H1 (cell line): ENCODE results near the gene TAS1R3. TPM values are rescaled to one million over a fixed set of nuclear protein-coding genes. Genes with fewer than 3 reads are reported as not detected.

Experiments
- BACH1 ChIP-seq: IDR thresholded peaks from 2 replicates; pipeline ENCODE4 v1.6.1; 2012; ENCODE audit warnings: low read length, improper control_type of control experiment
- CHD7 ChIP-seq: fragments of 300-600 bp; sonication (generic); IDR thresholded peaks from 2 replicates; pipeline ENCODE4 v1.7.1; 2012; ENCODE audit warnings: low read length, moderate library complexity, mild to moderate bottlenecking, inconsistent platforms; ENCODE audit not compliant: insufficient replicate concordance
- EGR1 ChIP-seq: IDR thresholded peaks from 2 replicates; pipeline ENCODE4 v1.6.1; 2011; ENCODE audit warnings: low read depth, low read length, borderline replicate concordance
- EP300 ChIP-seq, 2 experiments: IDR thresholded peaks; 1 replicate in 1 of 2; 2 replicates in 1 of 2; pipeline ENCODE4 v1.6.1; 2011 to 2012; ENCODE audit warnings: low read depth in 2 of 2, low read length in 2 of 2, mild to moderate bottlenecking in 2 of 2, borderline replicate concordance in 1 of 2, inconsistent platforms in 1 of 2, moderate library complexity in 1 of 2
- GABPA ChIP-seq: IDR thresholded peaks from 2 replicates; pipeline ENCODE4 v1.6.1; 2011; ENCODE audit warnings: mild to moderate bottlenecking, low read length, moderate library complexity, borderline replicate concordance; ENCODE audit not compliant: insufficient read depth
- HDAC2 ChIP-seq, 2 experiments: fragments of 300-600 bp in 1 of 2; sonication (generic) in 1 of 2; IDR thresholded peaks; 2 replicates each; pipeline ENCODE4 v1.6.1; 2011 to 2012; ENCODE audit warnings: low read depth in 2 of 2, low read length in 2 of 2, mild to moderate bottlenecking in 2 of 2, moderate library complexity in 2 of 2, borderline replicate concordance in 1 of 2, inconsistent platforms in 1 of 2
- POLR2A ChIP-seq, 2 experiments: IDR thresholded peaks; 1 replicate in 1 of 2; 2 replicates in 1 of 2; pipeline ENCODE4 v1.6.1; 2011; ENCODE audit warnings: low read depth in 2 of 2, low read length in 2 of 2, mild to moderate bottlenecking in 2 of 2; ENCODE audit errors: control extremely low read depth in 1 of 2
- RFX5 ChIP-seq: IDR thresholded peaks from 2 replicates; pipeline ENCODE4 v1.6.1; 2011; ENCODE audit warnings: low read depth, low read length, improper control_type of control experiment, borderline replicate concordance
- SIX5 ChIP-seq: IDR thresholded peaks from 2 replicates; pipeline ENCODE4 v1.6.1; 2011; ENCODE audit warnings: mild to moderate bottlenecking, low read depth, low read length
- polyA plus RNA-seq, 7 experiments: library from polyadenylated mRNA; depleted of rRNA in 3 of 7; stranded (reverse) in 5 of 7; unstranded in 2 of 7; fragments of >200 nt in 5 of 7; fragments of 200-250 nt in 2 of 7; gene quantifications; 1 replicate in 5 of 7; 2 replicates in 1 of 7; 4 replicates in 1 of 7; pipeline versions ENCODE4 v1.2.1 to v1.2.3, GENCODE V29; 2011 to 2013; ENCODE audit warnings: missing spikeins in 2 of 7, mixed read lengths in 2 of 7
- total RNA-seq: library from RNA; stranded (reverse); fragmentation: NEBNext Ultra II Directional; extraction: Animal tissue kit (Norgen Biotek cat#: 25700); gene quantifications from 2 replicates; pipeline ENCODE4 v1.2.1, GENCODE V29; 2021

TAS1R3 gene
- total and polyA plus RNA-seq, 2 of the 8 experiments (the other 6 are each of a cell fraction or from before 2014, with no cell fraction given), result 0.03 to 0.19 TPM

DNA sequence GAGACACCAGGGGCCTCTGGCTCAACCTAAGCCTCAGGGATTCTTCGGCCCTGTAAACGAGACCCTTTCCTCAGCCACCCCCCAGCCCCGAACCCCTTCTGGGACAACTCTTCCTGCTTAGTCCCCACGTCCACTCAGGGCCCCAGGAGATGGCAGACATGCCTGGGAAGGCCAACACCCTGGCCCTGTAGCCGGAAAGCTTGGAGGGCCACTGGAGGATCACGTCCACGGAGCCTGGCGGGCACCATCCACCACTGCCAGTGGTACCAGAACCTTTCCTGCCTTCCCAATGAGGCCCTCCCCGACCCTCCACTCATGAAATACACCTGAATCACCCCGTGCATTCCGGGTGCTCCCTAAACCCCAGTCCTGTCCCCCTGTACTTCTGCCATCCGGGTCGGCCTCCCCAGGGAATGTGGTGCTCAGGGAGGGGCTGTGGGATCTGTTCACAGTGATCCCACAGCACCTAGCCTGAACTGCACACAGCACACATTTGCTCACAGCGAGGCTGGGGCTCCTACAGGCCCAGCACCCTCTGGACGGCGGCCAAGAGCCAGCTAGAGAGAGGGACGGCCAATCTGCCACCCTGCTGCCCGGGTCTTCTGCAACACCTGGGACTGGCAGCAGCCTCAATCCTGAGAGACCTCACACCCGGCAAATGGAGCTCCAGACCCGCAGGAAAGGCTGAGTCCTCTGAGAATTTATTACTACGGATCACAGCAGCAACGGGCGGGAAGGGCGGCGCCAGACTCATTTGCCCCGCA, 42.2 kb downstream of the TAS1R3 start (continued):
- no peak for TF ChIP-seq CHD7
- TF ChIP-seq RFX5, result no peak
- TF ChIP-seq SIX5, result no peak
- TF ChIP-seq BACH1, result no peak
- TF ChIP-seq POLR2A (IDR thresholded peaks at IDR 0.05; ENCODE audit: control extremely low read depth in 1 of 2, low read depth in 2 of 2, low read length in 2 of 2), result no peak
- TF ChIP-seq EP300 (IDR thresholded peaks at IDR 0.05; ENCODE audit: borderline replicate concordance in 1 of 2, low read depth in 2 of 2, low read length in 2 of 2), result no peak
- no peak for TF ChIP-seq HDAC2 (IDR thresholded peaks at IDR 0.05; ENCODE audit: borderline replicate concordance in 1 of 2, low read depth in 2 of 2, low read length in 2 of 2)
- TF ChIP-seq GABPA, result no peak
- no peak for TF ChIP-seq EGR1
- TF ChIP-seq, all 59 proteins: peak for 0
